Measurements from ENCODE around the gene RFPL1. TPM values are rescaled to one million over a fixed set of nuclear protein-coding genes. Genes with fewer than 3 reads are reported as not detected.

Gene RFPL1
- total RNA-seq, 1 experiment from 2014 or later: not detected

DNA sequence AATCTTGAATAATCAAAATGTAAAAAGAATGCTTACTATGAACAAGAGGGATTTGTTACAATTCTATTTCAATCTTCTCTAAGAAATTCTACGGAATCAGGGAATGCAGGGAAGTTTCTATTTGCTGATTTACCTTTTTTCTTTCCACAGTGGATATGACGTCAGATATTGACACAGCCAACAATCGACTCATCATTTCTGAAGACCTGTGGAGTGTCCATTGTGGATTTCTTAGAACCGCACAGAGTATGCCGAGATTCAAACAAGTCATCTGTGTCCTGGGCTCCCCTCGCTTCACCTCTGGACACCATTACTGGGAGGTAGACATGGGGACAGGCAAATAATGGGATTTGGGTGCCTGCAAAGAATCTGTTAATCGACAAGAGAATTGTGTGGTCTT, 4.1 kb upstream of the RFPL1 start:
- TF ChIP-seq, protein P1, sequence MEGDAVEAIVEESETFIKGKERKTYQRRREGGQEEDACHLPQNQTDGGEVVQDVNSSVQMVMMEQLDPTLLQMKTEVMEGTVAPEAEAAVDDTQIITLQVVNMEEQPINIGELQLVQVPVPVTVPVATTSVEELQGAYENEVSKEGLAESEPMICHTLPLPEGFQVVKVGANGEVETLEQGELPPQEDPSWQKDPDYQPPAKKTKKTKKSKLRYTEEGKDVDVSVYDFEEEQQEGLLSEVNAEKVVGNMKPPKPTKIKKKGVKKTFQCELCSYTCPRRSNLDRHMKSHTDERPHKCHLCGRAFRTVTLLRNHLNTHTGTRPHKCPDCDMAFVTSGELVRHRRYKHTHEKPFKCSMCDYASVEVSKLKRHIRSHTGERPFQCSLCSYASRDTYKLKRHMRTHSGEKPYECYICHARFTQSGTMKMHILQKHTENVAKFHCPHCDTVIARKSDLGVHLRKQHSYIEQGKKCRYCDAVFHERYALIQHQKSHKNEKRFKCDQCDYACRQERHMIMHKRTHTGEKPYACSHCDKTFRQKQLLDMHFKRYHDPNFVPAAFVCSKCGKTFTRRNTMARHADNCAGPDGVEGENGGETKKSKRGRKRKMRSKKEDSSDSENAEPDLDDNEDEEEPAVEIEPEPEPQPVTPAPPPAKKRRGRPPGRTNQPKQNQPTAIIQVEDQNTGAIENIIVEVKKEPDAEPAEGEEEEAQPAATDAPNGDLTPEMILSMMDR (IDR thresholded peaks at IDR 0.05; ENCODE audit: unreplicated experiment): no peak
- peaks cover 69% of the 10 kb centered on the region for H3K27me3 Mint-ChIP-seq (ENCODE audit: insufficient read depth, unreplicated experiment)
- no peak overlapping the region for H3K27ac Mint-ChIP-seq (ENCODE audit: low read depth, unreplicated experiment)
- H3K4me1 Mint-ChIP-seq (ENCODE audit: insufficient read depth, unreplicated experiment): no peaks in the 10 kb centered on the region
- no TSS peak for BruUV-seq (replicated peaks)
- no peak overlapping the region for H3K4me3 Mint-ChIP-seq (ENCODE audit: unreplicated experiment)
- no peak for DNase-seq (ENCODE audit: unreplicated experiment)
- CTCF ChIA-PET: interaction anchor here (0.6 kb wide), 1 partner anchor 35 kb away, joined by 3 read pairs; no protein-coding TSS in a partner anchor
- POLR2A ChIA-PET: no interaction called here
- intact Hi-C loops (cut with micrococcal nuclease): no loop called here
- H3K36me3 Mint-ChIP-seq (ENCODE audit: insufficient read depth, unreplicated experiment): no peaks in the 10 kb centered on the region
- H3K9me3 Mint-ChIP-seq (ENCODE audit: unreplicated experiment): no peaks in the 10 kb centered on the region

- Mint-ChIP-seq H3K27ac (ENCODE audit: low read depth, unreplicated experiment) (no peak overlapping the region), H3K9me3 (ENCODE audit: unreplicated experiment) (no peaks in the 10 kb centered on the region), H3K4me1 (ENCODE audit: insufficient read depth, unreplicated experiment) (no peaks in the 10 kb centered on the region), H3K27me3 (ENCODE audit: insufficient read depth, unreplicated experiment) (peaks cover 60% of the 10 kb centered on the region), H3K36me3 (ENCODE audit: insufficient read depth, unreplicated experiment) (no peaks in the 10 kb centered on the region), H3K4me3 (ENCODE audit: unreplicated experiment) (no peak overlapping the region)
- no TSS peak for BruUV-seq (replicated peaks)
- CTCF ChIA-PET: interaction anchor here (0.7 kb wide), 1 partner anchor 22 kb away, joined by 3 read pairs; no protein-coding TSS in a partner anchor
- intact Hi-C loops (cut with micrococcal nuclease): no loop called here
- POLR2A ChIA-PET: no interaction called here
- no peak for DNase-seq (ENCODE audit: unreplicated experiment)
- TF ChIP-seq, protein P1 (IDR thresholded peaks at IDR 0.05; ENCODE audit: unreplicated experiment): no peak
These were observed 2.9 kb upstream of the RFPL1 start for GRCh38 chr22:29435236-29436136.

DNA sequence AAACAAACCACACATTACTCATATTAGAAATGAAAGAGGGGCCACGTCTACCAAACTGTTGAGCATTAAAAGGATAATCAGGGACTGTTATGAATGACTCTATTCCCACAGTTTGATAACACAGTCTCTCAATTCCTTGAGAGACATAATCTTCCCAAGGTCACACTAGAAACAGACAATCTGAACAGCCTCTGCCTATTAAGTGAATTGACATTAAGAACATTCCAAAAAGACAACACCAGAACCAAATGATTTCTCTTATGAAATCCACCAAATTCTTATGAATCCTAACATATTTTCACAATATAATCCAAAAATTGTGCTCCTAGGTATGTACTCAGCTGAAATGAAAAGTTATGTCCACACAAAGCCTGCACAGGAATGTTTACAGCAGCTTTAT, 4.6 kb downstream of the RFPL1 start:
- no peak for DNase-seq (ENCODE audit: unreplicated experiment)
- BruUV-seq (replicated peaks): no TSS peak
- CTCF ChIA-PET: interaction anchor here (0.6 kb wide), 1 partner anchor 29 kb away, joined by 3 read pairs; no protein-coding TSS in a partner anchor

DNA sequence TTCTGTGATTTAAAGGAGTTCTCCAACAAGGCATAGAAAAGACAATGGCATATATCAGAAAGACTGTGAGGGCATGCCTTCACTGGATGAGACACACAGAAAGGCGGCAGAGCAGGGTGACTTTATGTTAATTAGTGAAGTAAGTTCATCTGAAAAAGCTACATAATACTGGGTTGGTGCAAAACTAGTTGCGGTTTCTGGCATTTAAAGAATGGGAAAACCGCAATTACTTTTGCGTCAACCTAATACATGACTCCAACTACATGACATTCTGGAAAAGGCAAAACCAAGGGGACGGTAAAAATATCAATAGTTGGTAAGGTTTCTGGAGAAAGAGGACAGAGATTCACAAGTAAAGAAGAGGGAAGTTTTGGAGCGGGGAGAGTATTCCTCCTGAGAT, 5.1 kb downstream of the RFPL1 start:
- Mint-ChIP-seq H3K9me3 (ENCODE audit: unreplicated experiment) (no peaks in the 10 kb centered on the region), H3K27me3 (ENCODE audit: insufficient read depth, unreplicated experiment) (no peaks in the 10 kb centered on the region), H3K27ac (ENCODE audit: low read depth, unreplicated experiment) (no peak overlapping the region), H3K36me3 (ENCODE audit: insufficient read depth, unreplicated experiment) (no peaks in the 10 kb centered on the region), H3K4me1 (ENCODE audit: insufficient read depth, unreplicated experiment) (peaks cover 17% of the 10 kb centered on the region), H3K4me3 (ENCODE audit: unreplicated experiment) (no peak overlapping the region)
- CTCF ChIA-PET: no interaction called here
- intact Hi-C loops (cut with micrococcal nuclease): no loop called here
- TF ChIP-seq, protein P1 (IDR thresholded peaks at IDR 0.05; ENCODE audit: unreplicated experiment): no peak
- POLR2A ChIA-PET: no interaction called here
- BruUV-seq (replicated peaks): no TSS peak
- DNase-seq (ENCODE audit: unreplicated experiment): peak; percentile 13

More for the DNA sequence above, 4.6 kb downstream of the RFPL1 start:
- Mint-ChIP-seq H3K27me3 (ENCODE audit: insufficient read depth, unreplicated experiment) (no peaks in the 10 kb centered on the region), H3K27ac (ENCODE audit: low read depth, unreplicated experiment) (no peak overlapping the region), H3K36me3 (ENCODE audit: insufficient read depth, unreplicated experiment) (no peaks in the 10 kb centered on the region), H3K4me1 (ENCODE audit: insufficient read depth, unreplicated experiment) (peaks cover 17% of the 10 kb centered on the region), H3K9me3 (ENCODE audit: unreplicated experiment) (no peaks in the 10 kb centered on the region), H3K4me3 (ENCODE audit: unreplicated experiment) (no peak overlapping the region)
- TF ChIP-seq, protein P1 (IDR thresholded peaks at IDR 0.05; ENCODE audit: unreplicated experiment): no peak
- intact Hi-C loops (cut with micrococcal nuclease): no loop called here
- POLR2A ChIA-PET: no interaction called here

Data from MCF 10A (cell line).